ENCODE measurements around the gene CPM.

- no peak for TF ChIP-seq CTCF (IDR thresholded peaks at IDR 0.05)
- TF ChIP-seq POLR2A (IDR thresholded peaks at IDR 0.05): no peak
Measured at GRCh38 chr12:68971404-68971803, 38.4 kb upstream of the CPM start.
